Occipital lobe (tissue), 2 donors: Measurements from ENCODE around the gene DNAJA2. TPM values are rescaled to one million over a fixed set of nuclear protein-coding genes. Genes with fewer than 3 reads are reported as not detected.
A peak's percentile ranks its signal among the peaks of the same experiment; 100 is the strongest.

ENCODE experiments used
- DNase-seq: peaks from one replicate; lab custom pipeline; 2025; lab: John Stamatoyannopoulos, UW
- total RNA-seq: library from RNA; depleted of rRNA; stranded (reverse); fragments of >200 nt; gene quantifications from one replicate; pipeline ENCODE4 v1.2.3, GENCODE V29; 2014

The DNAJA2 gene
- total RNA-seq, 1 donor from 2014 or later = 104 TPM

- DNase-seq = peak; percentile 55
Measured at GRCh38 chr16:46929378-46930332, 43.8 kb downstream of the DNAJA2 start.

GRCh38 chr16:46928811-46929210 is 44.7 kb downstream of the DNAJA2 start:
- DNase-seq = no peak

- DNase-seq = no peak
Measured at GRCh38 chr16:46927273-46927672, 46.2 kb downstream of the DNAJA2 start.

DNA sequence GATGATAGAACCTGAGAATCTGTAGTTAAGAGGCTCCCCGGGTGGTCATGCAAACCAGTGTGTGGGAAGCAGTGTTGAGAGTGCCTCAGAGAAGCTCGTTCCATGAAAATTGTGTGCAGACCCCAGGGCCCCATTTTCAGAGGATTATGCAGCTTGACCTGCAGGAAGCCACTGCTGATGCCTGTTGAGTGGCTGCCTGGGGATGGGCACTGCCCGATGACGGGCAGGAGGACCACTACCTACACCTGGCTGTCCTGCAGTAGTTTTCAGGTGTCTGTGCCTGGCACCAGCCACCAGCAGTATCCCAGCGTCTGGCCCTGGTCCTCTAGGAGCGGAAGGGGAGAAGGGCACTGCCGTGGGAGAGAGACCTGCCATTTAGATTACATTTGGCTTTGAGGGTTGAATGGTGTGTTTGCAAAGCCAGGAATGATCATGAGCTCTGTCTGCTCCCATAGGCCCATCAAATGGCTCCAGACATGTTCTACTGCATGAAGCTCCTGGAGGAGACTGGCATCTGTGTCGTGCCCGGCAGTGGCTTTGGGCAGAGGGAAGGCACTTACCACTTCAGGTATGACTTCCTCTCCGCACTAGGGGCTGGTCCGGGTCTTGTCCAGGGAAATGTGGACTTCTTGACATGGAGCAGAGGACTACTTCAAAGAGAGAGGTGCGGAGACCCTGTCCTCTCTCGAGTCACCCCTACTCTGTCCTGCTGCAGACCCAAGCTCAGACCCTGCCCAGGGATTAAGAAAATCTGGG is 46.8 kb downstream of the DNAJA2 start:
- DNase-seq = no peak

DNA sequence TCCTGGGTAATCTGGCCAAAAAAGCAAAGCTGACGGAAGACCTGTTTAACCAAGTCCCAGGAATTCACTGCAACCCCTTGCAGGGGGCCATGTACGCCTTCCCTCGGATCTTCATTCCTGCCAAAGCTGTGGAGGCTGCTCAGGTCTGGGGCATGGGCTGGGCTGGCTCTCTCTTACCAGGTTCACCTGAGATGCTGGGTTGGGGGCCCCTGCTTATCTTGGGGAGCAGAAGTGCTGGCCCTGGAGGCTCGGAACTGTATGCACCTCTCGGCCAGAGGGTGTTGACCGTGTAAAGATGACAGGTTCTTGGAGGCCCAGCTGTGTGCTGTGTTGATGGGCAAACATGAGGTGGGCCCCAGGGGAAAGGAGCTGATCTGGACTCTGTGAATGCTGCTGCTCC is 49.1 kb downstream of the DNAJA2 start:
- no peak for DNase-seq

GRCh38 chr16:46923513-46924295 is 49.8 kb downstream of the DNAJA2 start:
- no peak for DNase-seq

DNA sequence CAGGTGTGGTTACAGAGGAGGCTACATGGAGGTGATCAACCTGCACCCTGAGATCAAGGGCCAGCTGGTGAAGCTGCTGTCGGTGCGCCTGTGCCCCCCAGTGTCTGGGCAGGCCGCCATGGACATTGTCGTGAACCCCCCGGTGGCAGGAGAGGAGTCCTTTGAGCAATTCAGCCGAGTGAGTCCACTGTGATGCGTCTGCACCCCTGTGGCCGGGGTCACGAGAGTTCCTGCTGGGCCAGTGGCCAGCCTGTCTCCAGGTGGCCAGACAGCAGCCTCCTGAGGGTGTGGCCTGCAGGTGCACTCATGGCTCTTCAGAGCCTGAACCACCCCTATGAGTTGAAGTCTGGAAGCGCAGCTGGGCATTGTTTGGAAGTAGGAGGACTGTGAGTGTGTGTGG is 51.2 kb downstream of the DNAJA2 start:
- no peak for DNase-seq

DNA sequence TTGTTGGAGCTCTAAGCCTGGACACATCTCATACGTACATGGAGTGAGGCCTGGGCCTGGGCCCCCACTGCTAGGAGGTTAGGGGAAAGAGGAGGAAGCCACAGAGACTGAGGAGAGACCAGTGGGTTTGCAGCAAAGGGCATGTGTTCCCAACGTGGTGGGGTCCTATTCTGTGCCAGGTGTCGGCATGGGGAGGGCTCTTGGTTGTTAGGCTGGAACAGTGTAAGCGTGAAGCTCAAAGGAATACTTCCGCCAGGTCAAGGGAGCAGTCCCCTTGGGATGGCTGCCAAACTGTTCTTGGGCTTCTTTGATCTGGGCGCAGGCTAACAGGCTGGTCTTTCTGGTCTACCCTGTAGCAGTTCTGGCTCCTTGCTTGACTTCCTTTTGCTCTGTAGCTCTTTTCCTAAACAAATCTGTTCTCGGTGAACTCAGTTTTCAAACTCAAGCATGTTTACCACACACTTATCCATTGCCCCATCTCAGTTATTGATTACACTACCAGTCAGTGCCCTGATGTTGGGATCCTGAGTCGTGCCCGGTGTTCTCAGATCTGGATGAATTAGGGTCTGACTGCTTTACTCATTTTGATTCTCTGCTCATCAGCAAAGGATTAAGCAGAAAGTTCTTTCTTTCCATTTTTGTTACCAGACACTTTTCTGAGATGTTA is 52.9 kb downstream of the DNAJA2 start:
- DNase-seq = no peak

GRCh38 chr16:46918905-46919792 is 54.3 kb downstream of the DNAJA2 start:
- DNase-seq = no peak

- DNase-seq = no peak
Measured at GRCh38 chr16:46918400-46918799, 55.1 kb downstream of the DNAJA2 start.

DNA sequence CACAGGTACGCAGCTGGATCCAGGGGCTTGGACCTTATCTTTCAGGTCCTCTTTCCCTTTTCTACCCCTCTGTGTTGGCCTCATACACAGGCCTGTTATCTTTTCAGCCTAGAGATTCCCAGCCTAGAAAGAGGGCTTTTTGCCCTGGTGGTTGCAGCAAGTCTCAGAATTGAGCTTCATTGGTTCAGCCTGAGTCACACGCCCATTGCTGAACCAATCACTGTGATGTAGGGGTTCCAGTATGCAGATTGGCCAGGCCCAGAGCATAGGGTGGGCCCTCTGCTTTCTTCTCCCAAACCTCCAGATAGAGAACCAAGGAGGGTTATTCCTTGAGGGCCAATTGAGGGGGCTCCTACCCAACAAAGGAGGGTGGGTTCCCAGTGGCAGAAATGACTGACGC is 56.5 kb downstream of the DNAJA2 start:
- no peak for DNase-seq

DNA sequence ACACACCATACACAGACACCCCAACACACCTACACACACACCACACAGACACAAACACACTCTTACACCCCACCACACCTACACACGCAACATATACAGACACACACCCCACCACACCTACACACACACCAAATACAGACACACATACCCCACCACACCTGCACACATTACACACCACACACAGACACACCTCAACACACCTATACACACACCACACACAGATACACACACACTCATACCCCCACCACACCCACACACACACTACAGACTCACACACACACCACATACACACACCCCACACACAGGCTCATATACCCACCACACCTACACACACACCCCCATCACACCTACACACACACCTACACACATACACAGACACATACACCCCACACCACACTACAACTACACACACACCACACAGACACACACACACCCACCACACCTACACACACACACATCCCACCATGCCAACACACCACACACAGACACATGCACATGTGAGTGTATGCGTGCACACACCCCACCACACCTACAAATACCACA is 57.9 kb downstream of the DNAJA2 start:
- no peak for DNase-seq

- DNase-seq = no peak
Measured at GRCh38 chr16:46914556-46915201, 58.8 kb downstream of the DNAJA2 start.

DNA sequence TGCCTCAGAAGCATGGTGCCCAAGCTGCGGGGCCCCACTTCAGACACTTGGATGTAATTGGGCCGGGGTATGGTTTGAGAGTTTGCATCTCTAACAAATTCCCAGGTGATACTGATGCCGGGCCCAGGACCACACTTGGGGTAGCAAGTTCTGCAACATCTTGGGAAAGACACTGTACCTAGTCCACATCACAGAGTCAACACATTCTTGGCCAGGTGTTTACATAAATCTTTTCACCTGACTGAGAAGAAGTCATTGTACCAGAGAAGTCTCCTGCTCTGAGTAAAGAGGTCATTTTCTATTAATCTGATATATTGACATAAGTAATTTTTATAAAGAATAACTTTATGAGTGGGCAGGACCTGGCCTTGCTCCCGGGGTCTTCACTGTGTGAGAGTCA is 61.8 kb downstream of the DNAJA2 start:
- DNase-seq = no peak

GRCh38 chr16:46911038-46911437 is 62.4 kb downstream of the DNAJA2 start:
- DNase-seq = no peak

- peak; percentile 27 for DNase-seq
Measured at GRCh38 chr16:46908540-46909372, 64.7 kb downstream of the DNAJA2 start.

- no peak for DNase-seq
Measured at GRCh38 chr16:46907061-46907774, 66.3 kb downstream of the DNAJA2 start.
